HepG2 (cell line): ENCODE results near the gene ATP9B. TPM values are rescaled to one million over a fixed set of nuclear protein-coding genes. Genes with fewer than 3 reads are reported as not detected.

Experiments
- ATAC-seq: fragments of 200-7000 bp; cut with Tn5 transposase; 3 replicates; pipeline ENCODE4 v1.9.1; 2020; ENCODE audit warnings: mild to moderate bottlenecking, moderate library complexity
- BruUV-seq: library from RNA; stranded (reverse); fragments of 400-500 nt; replicated peaks from 2 replicates; lab custom pipeline; 2021; lab: Mats Ljungman, UMichigan
- CTCF ChIA-PET: fragments of 300-600 bp; formaldehyde crosslinking; extraction: SDS; loops from one replicate; lab custom pipeline; 2021; ENCODE audit warnings: low total read pairs, inconsistent platforms, low intra/inter-chr PET ratio; lab: Yijun Ruan, JAX
- POLR2A ChIA-PET: fragments of 350-600 bp; sonication (Branson Sonifier 250); formaldehyde crosslinking; loops from one replicate; lab custom pipeline; 2020; ENCODE audit warnings: antibody characterized with exemption, inconsistent platforms; lab: Yijun Ruan, JAX
- DNase-seq: peaks from one replicate; pipeline ENCODE4 v3.0.0-alpha.2; 2015; ENCODE audit warnings: low spot score
- FAIRE-seq: peaks from 3 replicates; lab custom pipeline; 2011; peaks lifted over from hg19 to GRCh38; lab: Jason Lieb, UNC
- H2AFZ ChIP-seq: one replicate; pipeline ENCODE4 v1.6.1; 2011; ENCODE audit warnings: low read length, inconsistent platforms
- H3K27ac ChIP-seq: fragments of 300-600 bp; 3 replicates; pipeline ENCODE4 v1.8.0; 2011; ENCODE audit warnings: mixed run types, mild to moderate bottlenecking, mixed read lengths, low read length, inconsistent platforms; ENCODE audit not compliant: insufficient read depth; ENCODE audit errors: extremely low read length
- H3K27me3 ChIP-seq, 2 experiments: fragments of 200-600 bp in 1 of 2; 2 replicates in 1 of 2; 3 replicates in 1 of 2; pipeline versions ENCODE4 v1.6.0 to v1.8.0; 2011; ENCODE audit warnings: low read length in 2 of 2, mild to moderate bottlenecking in 2 of 2, moderate library complexity in 2 of 2, inconsistent platforms in 1 of 2; ENCODE audit not compliant: insufficient read depth in 2 of 2, control insufficient read depth in 1 of 2
- H3K36me3 ChIP-seq, 2 experiments: fragments of 200-600 bp in 1 of 2; replicated peaks in 1 of 2; 2 replicates in 1 of 2; 3 replicates in 1 of 2; pipeline versions ENCODE4 v1.5.1 to v1.8.0; 2011; ENCODE audit warnings: low read length in 2 of 2, inconsistent platforms in 1 of 2; ENCODE audit not compliant: insufficient read depth in 2 of 2, control insufficient read depth in 1 of 2
- H3K4me1 ChIP-seq: 2 replicates; pipeline ENCODE4 v1.5.1; 2012; ENCODE audit warnings: low read length, inconsistent platforms; ENCODE audit not compliant: insufficient read depth
- H3K4me2 ChIP-seq: 2 replicates; pipeline ENCODE4 v1.6.0; 2011; ENCODE audit warnings: low read depth, low read length, inconsistent platforms
- H3K4me3 ChIP-seq, 3 experiments: fragments of 200-600 bp in 1 of 3; sonication (generic), shearing (Covaris generic) in 1 of 3; replicated peaks in 1 of 3; 2 replicates each; pipeline ENCODE4 v1.5.1; 2011 to 2016; ENCODE audit warnings: low read length in 3 of 3, inconsistent platforms in 2 of 3, low read depth in 2 of 3, mild to moderate bottlenecking in 2 of 3, control low read depth in 1 of 3, mixed read lengths in 1 of 3; ENCODE audit not compliant: insufficient read depth in 1 of 3
- H3K79me2 ChIP-seq: one replicate; pipeline ENCODE4 v1.6.1; 2011; ENCODE audit warnings: low read length, inconsistent platforms; ENCODE audit not compliant: insufficient read depth
- H3K9ac ChIP-seq: 2 replicates; pipeline ENCODE4 v1.6.0; 2011; ENCODE audit warnings: mild to moderate bottlenecking, low read depth, low read length, inconsistent platforms; ENCODE audit not compliant: insufficient read depth
- H3K9me3 ChIP-seq: 2 replicates; pipeline ENCODE4 v1.5.1; 2012; ENCODE audit warnings: mild to moderate bottlenecking, low read length
- H4K20me1 ChIP-seq: 2 replicates; pipeline ENCODE4 v1.6.0; 2011; ENCODE audit warnings: inconsistent platforms, mild to moderate bottlenecking, low read length, moderate library complexity; ENCODE audit not compliant: insufficient read depth
- GLI4 ChIP-seq: sonication (generic); formaldehyde crosslinking; IDR thresholded peaks from 2 replicates; pipeline ENCODE4 v1.5.1; 2020; ENCODE audit warnings: missing genetic modification reagents, mild to moderate bottlenecking, moderate library complexity, borderline replicate concordance
- KLF6 ChIP-seq: IDR thresholded peaks from 2 replicates; pipeline ENCODE4 v1.8.0; 2016; ENCODE audit warnings: missing biosample characterization, missing genetic modification reagents
- PAF1 ChIP-seq: IDR thresholded peaks from 2 replicates; pipeline ENCODE4 v1.6.1; 2016; ENCODE audit warnings: missing genetic modification reagents, missing compliant biosample characterization
- RFXANK ChIP-seq: IDR thresholded peaks from 2 replicates; pipeline ENCODE4 v1.6.1; 2016
- SALL1 ChIP-seq: sonication (generic); formaldehyde crosslinking; IDR thresholded peaks from 2 replicates; pipeline ENCODE4 v1.8.0; 2022; ENCODE audit warnings: mild to moderate bottlenecking, missing genetic modification reagents
- SIX1 ChIP-seq: sonication (generic); formaldehyde crosslinking; IDR thresholded peaks from 2 replicates; pipeline ENCODE4 v1.4.0; 2020; ENCODE audit warnings: missing genetic modification reagents, borderline replicate concordance
- ZNF317 ChIP-seq: sonication (generic); formaldehyde crosslinking; IDR thresholded peaks from 2 replicates; pipeline ENCODE4 v1.5.0; 2020; ENCODE audit warnings: mild to moderate bottlenecking, missing genetic modification reagents
- ZNF337 ChIP-seq: sonication (generic); formaldehyde crosslinking; IDR thresholded peaks from 2 replicates; pipeline ENCODE4 v1.5.1; 2020; ENCODE audit warnings: missing genetic modification reagents, low read depth, mild to moderate bottlenecking, borderline replicate concordance
- ZNF747 ChIP-seq: sonication (generic); formaldehyde crosslinking; IDR thresholded peaks from 2 replicates; pipeline ENCODE4 v1.8.1; 2023; ENCODE audit warnings: missing genetic modification reagents, mild to moderate bottlenecking, borderline replicate concordance
- WGBS: methylation state at CpG from one replicate; pipeline ENCODE4 v1.1.6; 2017; ENCODE audit warnings: low lambda C conversion rate; 5-methylcytosine and 5-hydroxymethylcytosine counted together
- in situ Hi-C: cut with HindIII; loops from 2 replicates; pipeline ENCODE4 v1.10.0; 2017; ENCODE audit warnings: low pct_unique_long_range_greater_than_20kb; ENCODE audit not compliant: extremely low pct_ligation_motif_present
- intact Hi-C: fragments of 100-400 bp; cut with micrococcal nuclease; formaldehyde crosslinking; loops from one replicate; pipeline ENCODE4 v1.10.0; 2022; ENCODE audit not compliant: unreplicated experiment
- polyA plus RNA-seq, 8 experiments: library from polyadenylated mRNA; depleted of rRNA in 3 of 8; stranded (reverse) in 7 of 8; unstranded in 1 of 8; fragments of >200 nt; fragmentation: Illumina TruSeq in 4 of 8; extraction: Trizol in 4 of 8; gene quantifications; 2 replicates each; pipeline versions ENCODE4 v1.2.1 to v1.2.3, GENCODE V29; 2011 to 2016; ENCODE audit warnings: low read depth in 4 of 8, missing spikeins in 1 of 8, mixed read lengths in 1 of 8; ENCODE audit not compliant: insufficient read depth in 1 of 8
- total RNA-seq, 5 experiments: library from RNA; depleted of rRNA; stranded (reverse); fragments of >200 nt; fragmentation: Illumina TruSeq; extraction: Trizol; gene quantifications; 2 replicates each; pipeline ENCODE4 v1.2.3, GENCODE V29; 2016; ENCODE audit warnings: low read depth in 1 of 5
- TF ChIP-seq, protein P1 (sequence below): sonication (generic); formaldehyde crosslinking; IDR thresholded peaks from 2 replicates; pipeline ENCODE4 v1.4.0; 2020; ENCODE audit warnings: mild to moderate bottlenecking, missing genetic modification reagents
- TF ChIP-seq, protein P2 (sequence below): sonication (generic); formaldehyde crosslinking; IDR thresholded peaks from 2 replicates; pipeline ENCODE4 v1.4.0; 2020; ENCODE audit warnings: missing genetic modification reagents
- TF ChIP-seq, protein P3 (sequence below): sonication (generic); formaldehyde crosslinking; IDR thresholded peaks from 2 replicates; pipeline ENCODE4 v1.9.0; 2021; ENCODE audit warnings: missing genetic modification reagents, mild to moderate bottlenecking, borderline replicate concordance

Gene ATP9B
- total and polyA plus RNA-seq, 2 of the 13 experiments (the other 11 are each of a cell fraction or from before 2014, with no cell fraction given), result 10.8 to 11.3 TPM

DNA sequence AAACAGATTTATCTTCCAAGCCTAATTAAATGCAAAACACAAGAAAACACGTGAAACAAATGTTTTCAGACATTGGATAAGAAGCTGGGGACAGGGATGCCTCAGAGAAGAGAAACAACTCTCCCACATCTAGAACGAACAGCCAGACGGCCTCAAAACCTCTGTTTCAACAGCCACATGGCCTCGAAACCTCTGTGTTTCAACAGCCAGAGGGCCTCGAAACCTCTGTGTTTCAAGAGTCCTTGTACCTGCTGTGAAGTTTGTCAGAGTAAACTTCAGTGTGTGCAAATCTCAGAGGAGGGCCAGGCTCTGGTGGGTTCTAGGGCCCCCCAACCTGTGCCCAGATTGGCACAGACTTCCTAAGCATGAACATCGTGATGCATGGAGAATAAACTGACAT, 283.2 kb downstream of the ATP9B start:
- no peak overlapping the region for H3K4me2 ChIP-seq
- CTCF ChIA-PET, result no interaction called here
- TF ChIP-seq SALL1 (CRISPR knock-in tag) (no peak), ZNF747 (no peak), ZNF317 (CRISPR knock-in tag) (no peak), ZNF337 (CRISPR knock-in tag) (no peak), PAF1 (CRISPR knock-in tag) (no peak), KLF6 (no peak), GLI4 (CRISPR knock-in tag) (no peak), RFXANK (no peak), SIX1 (CRISPR knock-in tag) (no peak)
- TF ChIP-seq, protein P1, sequence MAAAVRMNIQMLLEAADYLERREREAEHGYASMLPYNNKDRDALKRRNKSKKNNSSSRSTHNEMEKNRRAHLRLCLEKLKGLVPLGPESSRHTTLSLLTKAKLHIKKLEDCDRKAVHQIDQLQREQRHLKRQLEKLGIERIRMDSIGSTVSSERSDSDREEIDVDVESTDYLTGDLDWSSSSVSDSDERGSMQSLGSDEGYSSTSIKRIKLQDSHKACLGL, result no peak
- TF ChIP-seq, protein P2, sequence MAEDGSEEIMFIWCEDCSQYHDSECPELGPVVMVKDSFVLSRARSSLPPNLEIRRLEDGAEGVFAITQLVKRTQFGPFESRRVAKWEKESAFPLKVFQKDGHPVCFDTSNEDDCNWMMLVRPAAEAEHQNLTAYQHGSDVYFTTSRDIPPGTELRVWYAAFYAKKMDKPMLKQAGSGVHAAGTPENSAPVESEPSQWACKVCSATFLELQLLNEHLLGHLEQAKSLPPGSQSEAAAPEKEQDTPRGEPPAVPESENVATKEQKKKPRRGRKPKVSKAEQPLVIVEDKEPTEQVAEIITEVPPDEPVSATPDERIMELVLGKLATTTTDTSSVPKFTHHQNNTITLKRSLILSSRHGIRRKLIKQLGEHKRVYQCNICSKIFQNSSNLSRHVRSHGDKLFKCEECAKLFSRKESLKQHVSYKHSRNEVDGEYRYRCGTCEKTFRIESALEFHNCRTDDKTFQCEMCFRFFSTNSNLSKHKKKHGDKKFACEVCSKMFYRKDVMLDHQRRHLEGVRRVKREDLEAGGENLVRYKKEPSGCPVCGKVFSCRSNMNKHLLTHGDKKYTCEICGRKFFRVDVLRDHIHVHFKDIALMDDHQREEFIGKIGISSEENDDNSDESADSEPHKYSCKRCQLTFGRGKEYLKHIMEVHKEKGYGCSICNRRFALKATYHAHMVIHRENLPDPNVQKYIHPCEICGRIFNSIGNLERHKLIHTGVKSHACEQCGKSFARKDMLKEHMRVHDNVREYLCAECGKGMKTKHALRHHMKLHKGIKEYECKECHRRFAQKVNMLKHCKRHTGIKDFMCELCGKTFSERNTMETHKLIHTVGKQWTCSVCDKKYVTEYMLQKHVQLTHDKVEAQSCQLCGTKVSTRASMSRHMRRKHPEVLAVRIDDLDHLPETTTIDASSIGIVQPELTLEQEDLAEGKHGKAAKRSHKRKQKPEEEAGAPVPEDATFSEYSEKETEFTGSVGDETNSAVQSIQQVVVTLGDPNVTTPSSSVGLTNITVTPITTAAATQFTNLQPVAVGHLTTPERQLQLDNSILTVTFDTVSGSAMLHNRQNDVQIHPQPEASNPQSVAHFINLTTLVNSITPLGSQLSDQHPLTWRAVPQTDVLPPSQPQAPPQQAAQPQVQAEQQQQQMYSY (CRISPR knock-in tag), result no peak
- TF ChIP-seq, protein P3, sequence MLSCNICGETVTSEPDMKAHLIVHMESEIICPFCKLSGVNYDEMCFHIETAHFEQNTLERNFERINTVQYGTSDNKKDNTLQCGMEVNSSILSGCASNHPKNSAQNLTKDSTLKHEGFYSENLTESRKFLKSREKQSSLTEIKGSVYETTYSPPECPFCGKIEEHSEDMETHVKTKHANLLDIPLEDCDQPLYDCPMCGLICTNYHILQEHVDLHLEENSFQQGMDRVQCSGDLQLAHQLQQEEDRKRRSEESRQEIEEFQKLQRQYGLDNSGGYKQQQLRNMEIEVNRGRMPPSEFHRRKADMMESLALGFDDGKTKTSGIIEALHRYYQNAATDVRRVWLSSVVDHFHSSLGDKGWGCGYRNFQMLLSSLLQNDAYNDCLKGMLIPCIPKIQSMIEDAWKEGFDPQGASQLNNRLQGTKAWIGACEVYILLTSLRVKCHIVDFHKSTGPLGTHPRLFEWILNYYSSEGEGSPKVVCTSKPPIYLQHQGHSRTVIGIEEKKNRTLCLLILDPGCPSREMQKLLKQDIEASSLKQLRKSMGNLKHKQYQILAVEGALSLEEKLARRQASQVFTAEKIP (CRISPR knock-in tag), result no peak
- intact Hi-C loops (loop anchor here (10.0 kb wide), 1 partner anchor 292 kb away; no protein-coding TSS in a partner anchor), in situ Hi-C loops (no loop called here)
- no peaks in the 10 kb centered on the region for H3K9me3 ChIP-seq
- no peak overlapping the region for H2AFZ ChIP-seq
- no peaks in the 10 kb centered on the region for H3K79me2 ChIP-seq
- no peaks in the 10 kb centered on the region for H3K4me1 ChIP-seq
- H3K27ac ChIP-seq, result no peak overlapping the region
- BruUV-seq, result no TSS peak
- 69% methylated on average over 6 of the region's 6 CpGs for WGBS
- H3K9ac ChIP-seq, result no peak overlapping the region
- H3K36me3 ChIP-seq, result peaks cover under 1 to 1% of the 10 kb centered on the region in 2 experiments; a peak in 2 of 5 replicates
- no peak overlapping the region for H3K4me3 ChIP-seq
- FAIRE-seq, result no peak
- no peak for ATAC-seq
- POLR2A ChIA-PET, result no interaction called here
- H4K20me1 ChIP-seq, result no peaks in the 10 kb centered on the region
- no peak for DNase-seq
- H3K27me3 ChIP-seq, result no peaks in the 10 kb centered on the region
